T-helper 2 cell treated with Interferon-gamma antibody and Interleukin-4, amounts not matched to agents 5 μg/mL and 100 μg/mL, for 36 hours (primary cell): ENCODE data around the gene MRPS26.
A peak's percentile ranks its signal among the peaks of the same experiment; 100 is the strongest.

ENCODE experiments used
- DNase-seq: peaks from one replicate; pipeline ENCODE4 v3.0.0; 2021; ENCODE audit warnings: low spot score
- H3K27ac Mint-ChIP-seq: one replicate; pipeline ENCODE4 v1.8.0; 2021; ENCODE audit warnings: mild to moderate bottlenecking, mixed read lengths
- H3K27me3 Mint-ChIP-seq: one replicate; pipeline ENCODE4 v1.8.0; 2021; ENCODE audit warnings: low read depth, mixed read lengths
- H3K36me3 Mint-ChIP-seq: one replicate; pipeline ENCODE4 v1.8.0; 2021; ENCODE audit warnings: low read depth, mixed read lengths
- H3K4me1 Mint-ChIP-seq: one replicate; pipeline ENCODE4 v1.8.0; 2021; ENCODE audit warnings: low read depth, mixed read lengths
- H3K4me3 Mint-ChIP-seq: one replicate; pipeline ENCODE4 v1.8.0; 2022; ENCODE audit warnings: mild to moderate bottlenecking, moderate library complexity, mixed read lengths
- H3K9me3 Mint-ChIP-seq: one replicate; pipeline ENCODE4 v1.8.0; 2021; ENCODE audit warnings: mixed read lengths

MRPS26 gene

DNA sequence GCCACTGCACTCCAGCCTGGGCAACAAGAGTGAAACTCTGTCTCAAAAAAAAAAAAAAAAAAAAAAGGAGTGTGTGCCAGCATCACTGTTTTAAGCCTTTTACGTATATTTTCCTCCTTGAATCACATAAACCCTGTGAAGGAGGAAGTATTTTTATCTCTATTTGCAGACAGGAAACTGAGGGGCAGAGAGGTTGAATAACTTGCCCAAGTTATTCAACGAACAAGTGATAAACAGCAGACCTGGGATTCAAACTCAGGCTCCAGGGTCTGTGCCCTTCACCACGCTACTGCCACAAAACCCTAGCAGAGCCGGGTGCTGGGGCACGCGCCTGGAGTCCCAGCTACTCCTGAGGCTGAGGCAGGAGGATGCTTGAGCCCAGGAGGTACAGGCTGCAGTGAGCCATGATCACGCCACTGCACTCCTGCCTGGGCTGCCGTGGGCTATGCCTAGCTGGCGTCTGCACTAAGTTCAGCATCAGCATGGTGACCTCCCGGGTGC lies 48.1 kb downstream of the MRPS26 start:
- H3K9me3 Mint-ChIP-seq = no peaks in the 10 kb centered on the region
- H3K4me3 Mint-ChIP-seq = no peak overlapping the region
- DNase-seq = no peak
- H3K27ac Mint-ChIP-seq = no peak overlapping the region
- H3K36me3 Mint-ChIP-seq = peaks cover 2% of the 10 kb centered on the region
- H3K27me3 Mint-ChIP-seq = peaks cover 24% of the 10 kb centered on the region
- H3K4me1 Mint-ChIP-seq = peaks cover 15% of the 10 kb centered on the region

- Mint-ChIP-seq H3K27ac (peak overlapping the region; percentile 1), H3K36me3 (peaks cover 2% of the 10 kb centered on the region), H3K4me1 (peaks cover 15% of the 10 kb centered on the region), H3K9me3 (no peaks in the 10 kb centered on the region), H3K27me3 (peaks cover 18% of the 10 kb centered on the region), H3K4me3 (no peak overlapping the region)
- no peak for DNase-seq
Observed at GRCh38 chr20:3094848-3095629, 49.2 kb downstream of the MRPS26 start.
